EL (cell line): ENCODE data around the gene RBM47.
A peak's percentile ranks its signal among the peaks of the same experiment; 100 is the strongest.

ENCODE experiments used
- DNase-seq: peaks from one replicate; pipeline ENCODE4 v3.0.0-alpha.2; 2016

RBM47 gene

GRCh38 chr4:40622913-40623312 lies 6.8 kb downstream of the RBM47 start:
- DNase-seq: no peak

- peak; percentile 95 for DNase-seq
Observed at GRCh38 chr4:40621592-40622512, 7.8 kb downstream of the RBM47 start.

- DNase-seq: peak; percentile 6
Observed at GRCh38 chr4:40621229-40621591, 8.5 kb downstream of the RBM47 start.

- no peak for DNase-seq
Observed at GRCh38 chr4:40619600-40619999, 10.1 kb downstream of the RBM47 start.

- DNase-seq: no peak
Observed at GRCh38 chr4:40617872-40618271, 11.8 kb downstream of the RBM47 start.

GRCh38 chr4:40614031-40614430 lies 15.6 kb downstream of the RBM47 start:
- DNase-seq: no peak

- peak; percentile 35 for DNase-seq
Observed at GRCh38 chr4:40613456-40613855, 16.2 kb downstream of the RBM47 start.

- no peak for DNase-seq
Observed at GRCh38 chr4:40612831-40613230, 16.8 kb downstream of the RBM47 start.

GRCh38 chr4:40612283-40612682 lies 17.4 kb downstream of the RBM47 start:
- no peak for DNase-seq

- no peak for DNase-seq
Observed at GRCh38 chr4:40608628-40609027, 21.0 kb downstream of the RBM47 start.

GRCh38 chr4:40607221-40607620 lies 22.4 kb downstream of the RBM47 start:
- DNase-seq: peak; percentile 25

GRCh38 chr4:40606239-40606767 lies 23.4 kb downstream of the RBM47 start:
- DNase-seq: no peak

GRCh38 chr4:40603281-40603680 lies 26.4 kb downstream of the RBM47 start:
- DNase-seq: no peak

- DNase-seq: no peak
Observed at GRCh38 chr4:40601641-40602040, 28.0 kb downstream of the RBM47 start.

GRCh38 chr4:40600850-40601249 lies 28.8 kb downstream of the RBM47 start:
- no peak for DNase-seq

GRCh38 chr4:40599431-40599830 lies 30.2 kb downstream of the RBM47 start:
- DNase-seq: no peak

- DNase-seq: no peak
Observed at GRCh38 chr4:40596522-40596921, 33.1 kb downstream of the RBM47 start.

- no peak for DNase-seq
Observed at GRCh38 chr4:40595981-40596380, 33.7 kb downstream of the RBM47 start.

GRCh38 chr4:40594261-40595178 lies 35.1 kb downstream of the RBM47 start:
- DNase-seq: peak; percentile 80

GRCh38 chr4:40592034-40592433 lies 37.6 kb downstream of the RBM47 start:
- no peak for DNase-seq

- DNase-seq: peak; percentile 62
Observed at GRCh38 chr4:40587826-40588225, 41.8 kb downstream of the RBM47 start.

- DNase-seq: no peak
Observed at GRCh38 chr4:40587351-40587750, 42.3 kb downstream of the RBM47 start.

- DNase-seq: no peak
Observed at GRCh38 chr4:40586729-40587128, 42.9 kb downstream of the RBM47 start.

- DNase-seq: no peak
Observed at GRCh38 chr4:40586034-40586433, 43.6 kb downstream of the RBM47 start.
